SK-N-SH treated with all-trans-retinoic acid at 6 μM for 48 hours (cell line): ENCODE data around the gene PRR35.

Experiments
- ATAC-seq: fragments of 200-7000 bp; cut with Tn5 transposase; 3 replicates; pipeline ENCODE4 v1.9.1; 2020; ENCODE audit warnings: mild to moderate bottlenecking, moderate library complexity
- BACH2 ChIP-seq: fragments of 250-450 bp; sonication (Bioruptor Pico); IDR thresholded peaks from 2 replicates; pipeline ENCODE4 v1.9.0; 2021; ENCODE audit warnings: mild to moderate bottlenecking, borderline replicate concordance
- CSRNP3 ChIP-seq: fragments of 250-450 bp; sonication (Bioruptor Pico); IDR thresholded peaks from 2 replicates; pipeline ENCODE4 v1.5.1; 2021; ENCODE audit warnings: mild to moderate bottlenecking, moderate library complexity
- ESRRG ChIP-seq: fragments of 250-450 bp; sonication (Bioruptor Pico); IDR thresholded peaks from 2 replicates; pipeline ENCODE4 v1.6.1; 2021; ENCODE audit warnings: mild to moderate bottlenecking
- GLIS3 ChIP-seq: fragments of 250-450 bp; sonication (Bioruptor Pico); IDR thresholded peaks from 2 replicates; pipeline ENCODE4 v1.5.0; 2020; ENCODE audit warnings: mild to moderate bottlenecking, moderate library complexity
- ISL1 ChIP-seq: fragments of 250-450 bp; sonication (Bioruptor Pico); IDR thresholded peaks from 2 replicates; pipeline ENCODE4 v2.1.2; 2022; ENCODE audit warnings: mild to moderate bottlenecking, moderate library complexity
- POU6F1 ChIP-seq: fragments of 250-450 bp; sonication (Bioruptor Pico); IDR thresholded peaks from 2 replicates; pipeline ENCODE4 v1.8.0; 2021; ENCODE audit warnings: low read depth, mild to moderate bottlenecking, moderate library complexity, borderline replicate concordance
- PPARA ChIP-seq: fragments of 250-450 bp; sonication (Bioruptor Pico); IDR thresholded peaks from 2 replicates; pipeline ENCODE4 v1.5.0; 2020; ENCODE audit warnings: mild to moderate bottlenecking, borderline replicate concordance
- RARB ChIP-seq: fragments of 250-450 bp; sonication (Bioruptor Pico); IDR thresholded peaks from 2 replicates; pipeline ENCODE4 v1.8.0; 2021; ENCODE audit warnings: mild to moderate bottlenecking, moderate library complexity
- SNAI2 ChIP-seq: fragments of 250-450 bp; sonication (Bioruptor Pico); IDR thresholded peaks from 2 replicates; pipeline ENCODE4 v1.5.0; 2020; ENCODE audit warnings: mild to moderate bottlenecking, moderate library complexity
- TCF4 ChIP-seq: fragments of 250-450 bp; sonication (Bioruptor Pico); IDR thresholded peaks from 2 replicates; pipeline ENCODE4 v1.8.0; 2021; ENCODE audit warnings: mild to moderate bottlenecking, moderate library complexity, borderline replicate concordance
- TOX ChIP-seq: fragments of 250-450 bp; sonication (Bioruptor Pico); IDR thresholded peaks from 2 replicates; pipeline ENCODE4 v1.8.0; 2021; ENCODE audit warnings: mild to moderate bottlenecking, moderate library complexity, borderline replicate concordance
- ZFP30 ChIP-seq: fragments of 450-650 bp; formaldehyde crosslinking; IDR thresholded peaks from 2 replicates; pipeline ENCODE4 v1.5.0; 2022; ENCODE audit warnings: mild to moderate bottlenecking, moderate library complexity
- ZNF70 ChIP-seq: fragments of 450-650 bp; formaldehyde crosslinking; IDR thresholded peaks from 2 replicates; pipeline ENCODE4 v1.5.0; 2020; ENCODE audit warnings: mild to moderate bottlenecking, moderate library complexity
- ZNF8 ChIP-seq: fragments of 450-650 bp; formaldehyde crosslinking; IDR thresholded peaks from 2 replicates; pipeline ENCODE4 v1.5.0; 2020; ENCODE audit warnings: mild to moderate bottlenecking, moderate library complexity
- TF ChIP-seq, protein P1 (sequence below): fragments of 250-450 bp; sonication (Bioruptor Pico); IDR thresholded peaks from 2 replicates; pipeline ENCODE4 v1.5.0; 2020; ENCODE audit warnings: mild to moderate bottlenecking, moderate library complexity
- TF ChIP-seq, protein P2 (sequence below): fragments of 250-450 bp; sonication (Bioruptor Pico); IDR thresholded peaks from 2 replicates; pipeline ENCODE4 v1.8.0; 2020; ENCODE audit warnings: mild to moderate bottlenecking, moderate library complexity, borderline replicate concordance

PRR35 gene

GRCh38 chr16:554640-555365, 5.4 kb upstream of the PRR35 start:
- no peak; the same call in 1 of the 3 replicates for ATAC-seq

DNA sequence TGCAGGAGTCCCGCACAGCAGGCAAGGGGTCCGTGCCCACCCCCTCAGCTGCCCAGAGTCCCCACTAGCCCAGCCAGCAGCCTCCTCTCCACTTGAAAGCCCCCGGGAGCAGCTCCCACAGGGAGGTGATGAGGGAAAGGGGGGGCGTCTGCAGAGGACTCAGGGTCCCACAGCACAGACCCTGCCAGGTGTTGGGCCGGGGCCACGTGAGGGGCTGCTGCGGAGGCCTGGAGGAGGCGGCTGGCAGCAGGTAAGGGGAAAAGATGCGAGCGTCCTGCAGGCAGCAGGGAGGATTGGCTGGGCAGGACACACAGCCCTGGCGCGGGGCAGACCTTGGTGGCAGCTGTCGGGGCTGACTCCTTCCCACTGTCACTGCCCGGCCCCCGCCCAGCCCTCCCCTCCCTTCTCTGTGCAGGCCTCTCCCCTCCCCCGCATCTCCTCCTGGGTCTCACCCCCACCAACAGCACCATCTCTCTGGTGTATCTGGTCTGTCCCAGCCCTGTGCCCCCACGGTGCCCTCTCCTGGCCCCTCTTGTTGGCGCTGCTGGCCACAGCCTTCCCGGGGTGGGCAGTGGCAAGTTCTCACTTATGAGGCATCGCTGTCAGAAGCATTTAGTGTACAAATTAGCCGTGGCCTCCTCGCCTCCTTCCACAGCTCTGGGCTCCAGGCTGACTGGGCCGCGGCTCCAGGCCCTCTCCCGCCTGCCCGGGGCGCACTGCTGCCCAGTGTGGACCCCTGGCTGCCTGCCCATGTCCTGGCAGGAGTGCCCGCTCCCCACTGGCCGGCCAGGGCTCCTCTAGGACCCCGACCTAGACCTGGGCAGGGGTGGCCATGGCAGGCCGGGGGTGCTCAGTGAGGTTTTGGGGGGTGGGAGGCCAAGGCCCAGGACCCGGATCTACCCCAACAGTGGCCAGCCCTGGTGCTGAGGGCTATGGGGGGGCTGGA, 4.4 kb upstream of the PRR35 start:
- peak; percentile 70 for ATAC-seq
- no peak for TF ChIP-seq POU6F1
- no peak for TF ChIP-seq BACH2 (CRISPR knock-in tag)
- TF ChIP-seq ESRRG (CRISPR knock-in tag): no peak
- TF ChIP-seq CSRNP3 (CRISPR knock-in tag): no peak
- TF ChIP-seq PPARA (CRISPR knock-in tag): no peak
- no peak for TF ChIP-seq ZNF8 (CRISPR knock-in tag)
- TF ChIP-seq RARB (CRISPR knock-in tag): no peak
- TF ChIP-seq, all 23 proteins: peak for 0

More at GRCh38 chr16:554640-555365, 5.4 kb upstream of the PRR35 start:
- no peak for TF ChIP-seq ISL1 (CRISPR knock-in tag)
- no peak for TF ChIP-seq TOX (CRISPR knock-in tag)
- TF ChIP-seq ZFP30: no peak
- no peak for TF ChIP-seq BACH2 (CRISPR knock-in tag)
- no peak for TF ChIP-seq POU6F1
- TF ChIP-seq ZNF8 (CRISPR knock-in tag): no peak
- no peak for TF ChIP-seq TCF4 (CRISPR knock-in tag)

- TF ChIP-seq GLIS3 (CRISPR knock-in tag): no peak
- no peak for TF ChIP-seq ZNF70
- TF ChIP-seq SNAI2 (CRISPR knock-in tag): no peak
- TF ChIP-seq ZFP30: no peak
- TF ChIP-seq, protein P1, sequence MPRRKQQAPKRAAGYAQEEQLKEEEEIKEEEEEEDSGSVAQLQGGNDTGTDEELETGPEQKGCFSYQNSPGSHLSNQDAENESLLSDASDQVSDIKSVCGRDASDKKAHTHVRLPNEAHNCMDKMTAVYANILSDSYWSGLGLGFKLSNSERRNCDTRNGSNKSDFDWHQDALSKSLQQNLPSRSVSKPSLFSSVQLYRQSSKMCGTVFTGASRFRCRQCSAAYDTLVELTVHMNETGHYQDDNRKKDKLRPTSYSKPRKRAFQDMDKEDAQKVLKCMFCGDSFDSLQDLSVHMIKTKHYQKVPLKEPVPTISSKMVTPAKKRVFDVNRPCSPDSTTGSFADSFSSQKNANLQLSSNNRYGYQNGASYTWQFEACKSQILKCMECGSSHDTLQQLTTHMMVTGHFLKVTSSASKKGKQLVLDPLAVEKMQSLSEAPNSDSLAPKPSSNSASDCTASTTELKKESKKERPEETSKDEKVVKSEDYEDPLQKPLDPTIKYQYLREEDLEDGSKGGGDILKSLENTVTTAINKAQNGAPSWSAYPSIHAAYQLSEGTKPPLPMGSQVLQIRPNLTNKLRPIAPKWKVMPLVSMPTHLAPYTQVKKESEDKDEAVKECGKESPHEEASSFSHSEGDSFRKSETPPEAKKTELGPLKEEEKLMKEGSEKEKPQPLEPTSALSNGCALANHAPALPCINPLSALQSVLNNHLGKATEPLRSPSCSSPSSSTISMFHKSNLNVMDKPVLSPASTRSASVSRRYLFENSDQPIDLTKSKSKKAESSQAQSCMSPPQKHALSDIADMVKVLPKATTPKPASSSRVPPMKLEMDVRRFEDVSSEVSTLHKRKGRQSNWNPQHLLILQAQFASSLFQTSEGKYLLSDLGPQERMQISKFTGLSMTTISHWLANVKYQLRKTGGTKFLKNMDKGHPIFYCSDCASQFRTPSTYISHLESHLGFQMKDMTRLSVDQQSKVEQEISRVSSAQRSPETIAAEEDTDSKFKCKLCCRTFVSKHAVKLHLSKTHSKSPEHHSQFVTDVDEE: no peak
- TF ChIP-seq TOX (CRISPR knock-in tag): no peak
- ATAC-seq: no peak; the same call in 2 of the 3 replicates
Observed at GRCh38 chr16:556474-557173, 3.6 kb upstream of the PRR35 start.

- TF ChIP-seq, protein P2, sequence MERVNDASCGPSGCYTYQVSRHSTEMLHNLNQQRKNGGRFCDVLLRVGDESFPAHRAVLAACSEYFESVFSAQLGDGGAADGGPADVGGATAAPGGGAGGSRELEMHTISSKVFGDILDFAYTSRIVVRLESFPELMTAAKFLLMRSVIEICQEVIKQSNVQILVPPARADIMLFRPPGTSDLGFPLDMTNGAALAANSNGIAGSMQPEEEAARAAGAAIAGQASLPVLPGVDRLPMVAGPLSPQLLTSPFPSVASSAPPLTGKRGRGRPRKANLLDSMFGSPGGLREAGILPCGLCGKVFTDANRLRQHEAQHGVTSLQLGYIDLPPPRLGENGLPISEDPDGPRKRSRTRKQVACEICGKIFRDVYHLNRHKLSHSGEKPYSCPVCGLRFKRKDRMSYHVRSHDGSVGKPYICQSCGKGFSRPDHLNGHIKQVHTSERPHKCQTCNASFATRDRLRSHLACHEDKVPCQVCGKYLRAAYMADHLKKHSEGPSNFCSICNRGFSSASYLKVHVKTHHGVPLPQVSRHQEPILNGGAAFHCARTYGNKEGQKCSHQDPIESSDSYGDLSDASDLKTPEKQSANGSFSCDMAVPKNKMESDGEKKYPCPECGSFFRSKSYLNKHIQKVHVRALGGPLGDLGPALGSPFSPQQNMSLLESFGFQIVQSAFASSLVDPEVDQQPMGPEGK (CRISPR knock-in tag): no peak
Observed at GRCh38 chr16:557463-558297, 2.5 kb upstream of the PRR35 start.

More at GRCh38 chr16:557463-558297, 2.5 kb upstream of the PRR35 start:
- no peak for ATAC-seq
